Common myeloid progenitor, CD34-positive (primary cell): ENCODE measurements around the gene NRL.
A peak's percentile ranks its signal among the peaks of the same experiment; 100 is the strongest.
"Not testable (repeated sequence)": the region's sequence is repeated elsewhere in the genome, so short reads cannot be mapped to it uniquely, and the experiment has no call there.

ENCODE experiments used
- CTCF ChIA-PET: fragments of 350-600 bp; sonication (Branson Sonifier 250); formaldehyde crosslinking; loops from one replicate; lab custom pipeline; 2021; ENCODE audit warnings: antibody characterized with exemption; lab: Charles Lee
- POLR2A ChIA-PET: fragments of 350-600 bp; sonication (Branson Sonifier 250); formaldehyde crosslinking; loops from one replicate; lab custom pipeline; 2021; ENCODE audit warnings: antibody characterized with exemption; lab: Charles Lee
- DNase-seq, 3 donors: peaks; one replicate each; pipeline versions ENCODE4 v3.0.0 to v3.0.0-alpha.2; 2013
- H3K27ac ChIP-seq, 2 experiments: 1 replicate in 1 of 2; 2 replicates in 1 of 2; pipeline ENCODE4 v1.7.0; 2013; ENCODE audit warnings: inconsistent platforms in 2 of 2, low read length in 2 of 2, mild to moderate bottlenecking in 2 of 2, low read depth in 1 of 2, moderate library complexity in 1 of 2; ENCODE audit not compliant: severe bottlenecking in 2 of 2, insufficient read depth in 1 of 2, poor library complexity in 1 of 2
- H3K27me3 ChIP-seq, 5 experiments: replicated peaks in 2 of 5; 1 replicate in 3 of 5; 2 replicates in 2 of 5; pipeline versions ENCODE4 v1.6.1 to v1.7.0; 2013; ENCODE audit warnings: low read length in 4 of 5, mild to moderate bottlenecking in 2 of 5, moderate library complexity in 2 of 5, inconsistent platforms in 1 of 5; ENCODE audit not compliant: insufficient read depth in 5 of 5, control insufficient read depth in 4 of 5
- H3K36me3 ChIP-seq, 4 experiments: 1 replicate in 2 of 4; 2 replicates in 2 of 4; pipeline versions ENCODE4 v1.6.1 to v1.7.0; 2013; ENCODE audit warnings: low read length in 3 of 4, control low read depth in 1 of 4, mild to moderate bottlenecking in 1 of 4; ENCODE audit not compliant: control insufficient read depth in 4 of 4, insufficient read depth in 4 of 4
- H3K4me1 ChIP-seq, 4 experiments: 1 replicate in 3 of 4; 2 replicates in 1 of 4; pipeline versions ENCODE4 v1.6.1 to v1.7.1; 2013; ENCODE audit warnings: low read length in 3 of 4, mild to moderate bottlenecking in 3 of 4, control low read depth in 1 of 4, inconsistent platforms in 1 of 4, moderate library complexity in 1 of 4; ENCODE audit not compliant: control insufficient read depth in 4 of 4, insufficient read depth in 4 of 4; ENCODE audit errors: control extremely low read depth in 1 of 4
- H3K4me3 ChIP-seq, 7 experiments: 1 replicate in 4 of 7; 2 replicates in 3 of 7; pipeline versions ENCODE4 v1.5.1 to v1.7.0; 2013; ENCODE audit warnings: mild to moderate bottlenecking in 7 of 7, low read length in 6 of 7, moderate library complexity in 6 of 7, inconsistent platforms in 2 of 7, low read depth in 2 of 7, control low read depth in 1 of 7; ENCODE audit not compliant: insufficient read depth in 4 of 7, control insufficient read depth in 1 of 7; ENCODE audit errors: extremely low read depth in 1 of 7
- H3K9me3 ChIP-seq, 5 experiments: 1 replicate in 4 of 5; 2 replicates in 1 of 5; pipeline versions ENCODE4 v1.6.1 to v1.7.1; 2013; ENCODE audit warnings: low read length in 4 of 5, mild to moderate bottlenecking in 2 of 5, inconsistent platforms in 1 of 5, low read depth in 1 of 5, moderate library complexity in 1 of 5; ENCODE audit not compliant: control insufficient read depth in 4 of 5, insufficient read depth in 2 of 5; ENCODE audit errors: control extremely low read depth in 1 of 5
- WGBS: methylation state at CpG from one replicate; pipeline ENCODE4 v1.1.5; 2013; ENCODE audit not compliant: insufficient coverage; 5-methylcytosine and 5-hydroxymethylcytosine counted together

NRL gene

GRCh38 chr14:24051789-24052655, 62.7 kb downstream of the NRL start, which contains the start of gene CARMIL3:
Gene CARMIL3, plus strand, starts transcription at chr14:24052009. Its CDS starts 145 bp downstream, at chr14:24052154.
- no peaks in the 10 kb centered on the region for H3K9me3 ChIP-seq
- no peaks in the 10 kb centered on the region for H3K36me3 ChIP-seq
- H3K27ac ChIP-seq: peak within 1 kb of the TSS in 1 of 2 experiments; percentile 54
- 0% methylated on average over 83 of the region's 92 CpGs for WGBS
- peaks cover 0 to 20% (median 17%) of the 10 kb centered on the region in 4 experiments for H3K4me1 ChIP-seq
- DNase-seq: peak; percentile 40 to 59 (median 51)
- CTCF ChIA-PET: interaction anchor here (1.2 to 12.7 kb wide), 8 partner anchors 9 to 59 kb away, joined by 3 to 178 read pairs (median 5); partner anchors contain the start of gene PCK2
- POLR2A ChIA-PET: no interaction called here
- H3K4me3 ChIP-seq: peak within 1 kb of the TSS; percentile 38 to 86 (median 67)
- H3K27me3 ChIP-seq: peaks cover 0 to 15% (median 9%) of the 10 kb centered on the region in 5 experiments

- Histone ChIP-seq H3K27ac (peak overlapping the region in 1 of 2 experiments; percentile 54), H3K36me3 (no peaks in the 10 kb centered on the region), H3K9me3 (no peaks in the 10 kb centered on the region), H3K4me1 (peaks cover 0 to 20% (median 17%) of the 10 kb centered on the region in 4 experiments), H3K27me3 (peaks cover 0 to 15% (median 9%) of the 10 kb centered on the region in 5 experiments), H3K4me3 (peak overlapping the region; percentile 38 to 86 (median 67))
- ChIA-PET CTCF (interaction anchor here (1.2 to 12.7 kb wide), 8 partner anchors 9 to 59 kb away, joined by 3 to 178 read pairs (median 4); partner anchors contain the start of gene PCK2), POLR2A (no interaction called here)
- 29% methylated on average over 14 of the region's 20 CpGs for WGBS
- no peak for DNase-seq
Observed at GRCh38 chr14:24051176-24051788, 63.5 kb downstream of the NRL start.

DNA sequence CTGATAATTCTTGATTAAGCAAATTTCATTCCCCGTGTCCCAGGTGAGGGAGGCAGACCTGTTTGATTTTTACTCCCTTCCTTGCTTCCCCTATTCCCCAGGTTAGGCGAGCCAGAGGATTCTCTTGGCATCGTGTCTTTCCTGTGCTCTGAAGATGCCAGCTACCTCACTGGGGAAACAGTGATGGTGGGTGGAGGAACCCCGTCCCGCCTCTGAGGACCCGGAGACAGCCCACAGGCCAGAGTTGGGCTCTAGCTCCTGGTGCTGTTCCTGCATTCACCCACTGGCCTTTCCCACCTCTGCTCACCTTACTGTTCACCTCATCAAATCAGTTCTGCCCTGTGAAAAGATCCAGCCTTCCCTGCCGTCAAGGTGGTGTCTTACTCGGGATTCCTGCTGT, 64.0 kb downstream of the NRL start:
- POLR2A ChIA-PET, H3K9me3 ChIP-seq, H3K36me3 ChIP-seq, H3K27ac ChIP-seq, H3K4me3 ChIP-seq, DNase-seq: not testable (repeated sequence)
- H3K4me1 ChIP-seq: peaks cover 0 to 20% (median 17%) of the 10 kb centered on the region in 4 experiments
- peaks cover 0 to 15% (median 9%) of the 10 kb centered on the region in 5 experiments for H3K27me3 ChIP-seq
- 100% methylated on average over 2 of the region's 8 CpGs for WGBS
- CTCF ChIA-PET: interaction anchor here (1.2 to 12.7 kb wide), 6 partner anchors 9 to 58 kb away, joined by 3 to 178 read pairs (median 8); partner anchors contain the start of gene PCK2

DNA sequence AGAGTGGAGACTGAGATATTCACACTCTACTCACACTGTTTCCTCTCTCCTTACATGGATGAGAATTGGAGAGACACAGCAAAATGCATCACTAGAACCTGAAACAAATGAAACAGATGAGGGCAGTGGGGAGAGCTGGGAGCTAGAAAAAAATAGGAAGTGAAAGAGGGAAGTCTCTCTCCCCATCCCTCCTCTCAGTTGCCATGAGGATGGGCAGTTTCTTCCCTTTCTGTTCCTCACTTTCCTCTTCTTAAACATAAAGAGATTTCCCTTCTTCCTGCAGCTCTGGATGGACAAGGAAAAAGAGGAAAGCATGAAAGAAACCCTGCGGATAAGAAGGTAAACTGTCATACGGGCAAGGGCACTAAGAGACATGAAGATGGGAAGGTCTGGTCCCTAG, 65.7 kb downstream of the NRL start:
- H3K4me3 ChIP-seq, DNase-seq, H3K9me3 ChIP-seq, POLR2A ChIA-PET, H3K27ac ChIP-seq, H3K36me3 ChIP-seq: not testable (repeated sequence)
- Histone ChIP-seq H3K4me1 (peaks cover 0 to 20% (median 17%) of the 10 kb centered on the region in 4 experiments), H3K27me3 (peaks cover 0 to 11% (median 9%) of the 10 kb centered on the region in 5 experiments)
- no CpG with 5 or more reads among the region's 2 CpGs for WGBS
- CTCF ChIA-PET: interaction anchor here (1.2 to 2.3 kb wide), 2 partner anchors 11 to 13 kb away, joined by 4 to 6 read pairs; no protein-coding TSS in a partner anchor

GRCh38 chr14:24042746-24043145, 72.0 kb downstream of the NRL start:
- no peak overlapping the region for H3K27ac ChIP-seq
- H3K4me1 ChIP-seq: no peaks in the 10 kb centered on the region
- H3K36me3 ChIP-seq: no peaks in the 10 kb centered on the region
- WGBS: 84% methylated on average over 3 of the region's 5 CpGs
- CTCF ChIA-PET: interaction anchor here (1.0 to 2.6 kb wide), 8 partner anchors 8 to 59 kb away, joined by 3 to 16 read pairs (median 4); partner anchors contain the start of gene CARMIL3
- DNase-seq: no peak
- no peaks in the 10 kb centered on the region for H3K27me3 ChIP-seq
- no peaks in the 10 kb centered on the region for H3K9me3 ChIP-seq
- H3K4me3 ChIP-seq: no peak overlapping the region
- POLR2A ChIA-PET: no interaction called here

DNA sequence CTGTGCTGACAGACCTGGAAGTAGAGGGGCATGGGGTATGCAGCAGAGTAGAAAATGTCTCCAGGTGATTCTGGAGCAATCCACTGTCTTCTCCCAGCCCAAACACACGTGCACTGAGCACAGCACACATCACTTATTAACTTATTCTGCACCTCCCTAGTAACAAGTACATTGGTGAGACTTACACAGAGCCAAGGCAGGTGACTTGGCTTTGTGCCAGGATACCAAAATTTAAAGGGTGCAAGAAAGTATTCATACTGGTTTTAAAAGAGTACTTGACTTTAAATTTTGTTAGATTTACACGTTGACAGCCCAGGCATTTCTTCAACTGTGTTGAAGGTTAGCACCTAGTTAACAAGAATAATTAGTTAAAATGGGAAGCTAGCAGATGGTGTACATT, 74.1 kb downstream of the NRL start:
- WGBS: 88% methylated on average over 2 of the region's 2 CpGs
- ChIA-PET CTCF (interaction anchor here (2.6 kb wide), 1 partner anchor 16 kb away, joined by 16 read pairs; no protein-coding TSS in a partner anchor), POLR2A (no interaction called here)
- H3K4me3 ChIP-seq: no peak overlapping the region
- no peaks in the 10 kb centered on the region for H3K36me3 ChIP-seq
- no peaks in the 10 kb centered on the region for H3K9me3 ChIP-seq
- H3K27me3 ChIP-seq: no peaks in the 10 kb centered on the region
- no peak overlapping the region for H3K27ac ChIP-seq
- H3K4me1 ChIP-seq: peaks cover 0 to 12% (median 7%) of the 10 kb centered on the region in 4 experiments
- no peak for DNase-seq
